CD4-positive, alpha-beta memory T cell (primary cell): Measurements from ENCODE around the gene B4GALNT3. TPM values are rescaled to one million over a fixed set of nuclear protein-coding genes. Genes with fewer than 3 reads are reported as not detected.

Experiments
- CTCF ChIA-PET: fragments of 350-600 bp; sonication (Branson Sonifier 250); formaldehyde crosslinking; loops from one replicate; lab custom pipeline; 2021; ENCODE audit warnings: inconsistent platforms; ENCODE audit not compliant: partially characterized antibody; lab: Charles Lee
- POLR2A ChIA-PET: fragments of 350-600 bp; sonication (Branson Sonifier 250); formaldehyde crosslinking; loops from one replicate; lab custom pipeline; 2021; ENCODE audit not compliant: partially characterized antibody; lab: Charles Lee
- DNase-seq, 5 donors: peaks; one replicate each; pipeline versions ENCODE4 v3.0.0 to v3.0.0-alpha.2; 2020 to 2022; ENCODE audit warnings: mixed read lengths in 1 of 5
- H3K27ac ChIP-seq: one replicate; pipeline ENCODE4 v1.7.0; 2013; ENCODE audit warnings: low read depth, low read length
- H3K27me3 ChIP-seq: 2 replicates; pipeline ENCODE4 v1.7.0; 2013; ENCODE audit warnings: mild to moderate bottlenecking, low read length, moderate library complexity; ENCODE audit not compliant: insufficient read depth
- H3K36me3 ChIP-seq: 2 replicates; pipeline ENCODE4 v1.7.0; 2013; ENCODE audit warnings: mild to moderate bottlenecking, low read length, moderate library complexity; ENCODE audit not compliant: insufficient read depth
- H3K4me1 ChIP-seq: 2 replicates; pipeline ENCODE4 v1.7.0; 2013; ENCODE audit warnings: mild to moderate bottlenecking, low read length, moderate library complexity; ENCODE audit not compliant: insufficient read depth
- H3K4me3 ChIP-seq, 2 donors: one replicate each; pipeline ENCODE4 v1.7.0; 2013; ENCODE audit warnings: low read length in 2 of 2, mild to moderate bottlenecking in 1 of 2
- H3K9me3 ChIP-seq, 2 donors: one replicate each; pipeline ENCODE4 v1.7.0; 2013; ENCODE audit warnings: low read length in 2 of 2, control low read depth in 1 of 2; ENCODE audit not compliant: control insufficient read depth in 1 of 2
- H3K27ac Mint-ChIP-seq, 7 donors: one replicate each; pipeline ENCODE4 v1.8.0; 2020 to 2021; ENCODE audit warnings: mixed read lengths in 7 of 7, mild to moderate bottlenecking in 6 of 7, inconsistent platforms in 3 of 7, moderate library complexity in 3 of 7
- H3K27me3 Mint-ChIP-seq, 2 donors: one replicate each; pipeline ENCODE4 v1.8.0; 2020 to 2021; ENCODE audit warnings: mixed read lengths in 2 of 2
- H3K36me3 Mint-ChIP-seq, 2 donors: one replicate each; pipeline ENCODE4 v1.8.0; 2020 to 2021; ENCODE audit warnings: mixed read lengths in 2 of 2, inconsistent platforms in 1 of 2, mild to moderate bottlenecking in 1 of 2
- H3K4me1 Mint-ChIP-seq, 4 donors: one replicate each; pipeline ENCODE4 v1.8.0; 2020 to 2021; ENCODE audit warnings: mixed read lengths in 4 of 4, mild to moderate bottlenecking in 1 of 4
- H3K4me3 Mint-ChIP-seq, 8 donors: one replicate each; pipeline ENCODE4 v1.8.0; 2020 to 2021; ENCODE audit warnings: mixed read lengths in 8 of 8, mild to moderate bottlenecking in 7 of 8, moderate library complexity in 6 of 8, inconsistent platforms in 3 of 8
- H3K9me3 Mint-ChIP-seq, 8 donors: one replicate each; pipeline ENCODE4 v1.8.0; 2020 to 2021; ENCODE audit warnings: mixed read lengths in 8 of 8, mild to moderate bottlenecking in 5 of 8, inconsistent platforms in 3 of 8, moderate library complexity in 1 of 8
- intact Hi-C: fragments of 100-400 bp; cut with micrococcal nuclease; formaldehyde crosslinking; loops from one replicate; pipeline ENCODE4 v1.15.1; 2023
- polyA plus RNA-seq, 2 donors: library from polyadenylated mRNA; unstranded; fragments of 300-500 nt; fragmentation: Illumina TruSeq; gene quantifications; one replicate each; pipeline ENCODE4 v1.2.3, GENCODE V29; 2021
- total RNA-seq, 2 experiments: library from RNA; stranded (reverse); gene quantifications; one replicate each; pipeline ENCODE4 v1.2.3, GENCODE V29; 2021

Gene B4GALNT3
- total and polyA plus RNA-seq, 4 experiments from 2014 or later = 0.18 to 4.8 (median 2.4) TPM

DNA sequence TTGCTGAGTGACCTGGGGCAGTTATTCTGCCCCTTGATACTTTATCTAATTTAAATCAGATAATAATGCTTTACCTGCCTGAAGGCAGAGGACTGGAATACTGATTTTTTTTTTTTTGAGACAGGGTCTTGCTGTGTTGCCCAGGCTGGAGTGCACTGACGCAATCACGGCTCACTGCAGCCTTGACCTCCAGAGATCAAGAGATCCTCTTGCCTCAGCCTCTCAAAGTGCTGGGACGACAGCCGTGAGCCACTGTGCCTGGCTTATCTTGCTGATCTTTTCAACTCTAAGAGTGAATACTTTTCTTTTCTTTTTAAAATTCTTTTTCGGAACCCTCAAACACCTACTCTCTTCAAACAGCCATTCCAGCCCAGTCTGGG, 699 bp upstream of the B4GALNT3 start:
- Histone ChIP-seq H3K36me3 (no peaks in the 10 kb centered on the region), H3K9me3 (no peaks in the 10 kb centered on the region), H3K4me1 (peaks cover 9% of the 10 kb centered on the region), H3K27me3 (no peaks in the 10 kb centered on the region), H3K27ac (no peak overlapping the region), H3K4me3 (peak overlapping the region; percentile 58 to 72)
- ChIA-PET POLR2A (no interaction called here), CTCF (interaction anchor here (7.9 kb wide), 1 partner anchor 89 kb away, joined by 71 read pairs; no protein-coding TSS in a partner anchor)
- intact Hi-C loops = loop anchor here (10.0 kb wide), 3 partner anchors 356 to 1136 kb away; partner anchors contain the start of genes FBXL14 and RAD52
- Mint-ChIP-seq H3K4me1 (peaks cover 17 to 42% (median 22%) of the 10 kb centered on the region in 4 donors), H3K27me3 (peaks cover 0 to 3% of the 10 kb centered on the region in 2 donors), H3K9me3 (no peaks in the 10 kb centered on the region), H3K4me3 (peak overlapping the region; percentile 79 to 86 (median 84)), H3K27ac (peak overlapping the region in 3 of 7 donors; percentile 51 to 69 (median 65)), H3K36me3 (peaks cover 0 to 1% of the 10 kb centered on the region in 2 donors)
- DNase-seq = no peak

DNA sequence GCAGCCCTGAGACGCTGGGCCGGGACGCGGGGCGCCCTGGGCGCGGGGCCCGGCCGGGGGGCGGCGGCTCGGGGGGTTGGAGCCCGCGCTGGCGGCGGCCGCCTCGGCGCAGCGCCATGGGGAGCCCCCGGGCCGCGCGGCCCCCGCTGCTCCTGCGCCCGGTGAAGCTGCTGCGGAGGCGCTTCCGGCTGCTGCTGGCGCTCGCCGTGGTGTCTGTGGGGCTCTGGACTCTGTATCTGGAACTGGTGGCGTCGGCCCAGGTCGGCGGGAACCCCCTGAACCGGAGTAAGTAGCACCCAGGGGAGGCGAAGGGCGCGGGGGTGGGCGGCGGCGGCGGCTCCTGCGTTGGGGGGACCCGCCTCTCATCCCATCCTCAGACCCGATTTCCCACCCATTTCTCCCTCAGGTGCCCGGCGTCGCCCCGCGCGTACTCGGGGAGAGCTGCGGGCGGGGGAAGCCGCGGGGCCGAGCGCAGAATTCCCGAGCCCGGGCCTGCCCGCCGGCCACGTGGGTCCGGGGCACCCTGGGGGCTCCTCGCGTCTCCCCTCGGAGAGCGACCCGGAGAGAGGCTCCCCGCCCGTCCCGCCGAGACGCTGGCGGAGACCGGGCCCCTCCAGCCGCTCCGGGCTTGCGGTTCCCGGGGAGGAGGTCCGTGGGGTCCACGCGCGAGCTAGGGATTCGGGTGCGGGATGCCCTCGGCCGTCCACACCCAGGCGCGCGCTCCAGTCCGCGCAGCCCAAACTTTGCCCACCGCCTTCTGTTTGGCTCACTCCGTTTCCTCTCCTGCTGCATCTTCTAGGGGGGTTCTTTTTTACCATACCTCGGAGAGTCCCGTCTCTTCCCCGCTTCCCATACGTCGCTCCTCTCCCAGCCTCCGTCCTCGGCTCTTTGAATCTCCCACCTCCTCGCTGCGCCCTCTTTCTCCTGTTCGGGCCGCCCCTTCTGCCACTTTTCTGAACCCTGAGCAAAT, 807 bp downstream of the B4GALNT3 start:
- H3K4me3 ChIP-seq = no peak overlapping the region
- Mint-ChIP-seq H3K36me3 (peaks cover 0 to 1% of the 10 kb centered on the region in 2 donors), H3K4me1 (peaks cover 17 to 42% (median 22%) of the 10 kb centered on the region in 4 donors), H3K4me3 (peak overlapping the region; percentile 85 to 92 (median 87)), H3K9me3 (no peaks in the 10 kb centered on the region), H3K27ac (peak overlapping the region in 6 of 7 donors; percentile 61 to 87 (median 70)), H3K27me3 (peaks cover 0 to 3% of the 10 kb centered on the region in 2 donors)
- no peaks in the 10 kb centered on the region for H3K36me3 ChIP-seq
- no peaks in the 10 kb centered on the region for H3K9me3 ChIP-seq
- DNase-seq = peak; percentile 29 to 58 (median 40)
- CTCF ChIA-PET = no interaction called here
- peaks cover 9% of the 10 kb centered on the region for H3K4me1 ChIP-seq
- POLR2A ChIA-PET = interaction anchor here (0.5 kb wide), 1 partner anchor 103 kb away, joined by 4 read pairs; no protein-coding TSS in a partner anchor
- intact Hi-C loops = no loop called here
- H3K27me3 ChIP-seq = no peaks in the 10 kb centered on the region
- H3K27ac ChIP-seq = no peak overlapping the region

DNA sequence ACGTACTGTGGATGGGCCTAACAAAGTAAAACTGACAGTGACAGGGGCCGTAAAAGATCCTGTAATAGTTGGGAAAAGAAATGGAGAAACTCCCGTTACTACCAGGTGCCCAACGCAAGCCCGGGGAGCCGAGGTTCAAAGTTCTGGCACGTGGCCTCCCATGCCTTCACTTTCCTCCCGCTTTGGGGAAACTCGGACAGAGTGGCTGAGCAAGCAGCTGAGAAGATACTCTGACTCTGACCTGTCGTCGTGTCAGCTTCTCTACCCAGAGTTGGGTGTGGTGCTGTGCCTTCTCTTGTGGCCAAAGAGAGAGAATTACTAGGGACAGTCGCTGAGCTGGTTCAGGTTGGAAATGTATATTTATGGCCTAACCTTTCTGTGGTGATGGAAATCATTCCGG, 1.7 kb downstream of the B4GALNT3 start:
- peaks cover 0 to 3% of the 10 kb centered on the region in 2 donors for H3K27me3 Mint-ChIP-seq
- CTCF ChIA-PET = interaction anchor here (0.8 to 1.3 kb wide), 3 partner anchors 9 to 86 kb away, joined by 3 to 4 read pairs (median 4); no protein-coding TSS in a partner anchor
- intact Hi-C loops = no loop called here

DNA sequence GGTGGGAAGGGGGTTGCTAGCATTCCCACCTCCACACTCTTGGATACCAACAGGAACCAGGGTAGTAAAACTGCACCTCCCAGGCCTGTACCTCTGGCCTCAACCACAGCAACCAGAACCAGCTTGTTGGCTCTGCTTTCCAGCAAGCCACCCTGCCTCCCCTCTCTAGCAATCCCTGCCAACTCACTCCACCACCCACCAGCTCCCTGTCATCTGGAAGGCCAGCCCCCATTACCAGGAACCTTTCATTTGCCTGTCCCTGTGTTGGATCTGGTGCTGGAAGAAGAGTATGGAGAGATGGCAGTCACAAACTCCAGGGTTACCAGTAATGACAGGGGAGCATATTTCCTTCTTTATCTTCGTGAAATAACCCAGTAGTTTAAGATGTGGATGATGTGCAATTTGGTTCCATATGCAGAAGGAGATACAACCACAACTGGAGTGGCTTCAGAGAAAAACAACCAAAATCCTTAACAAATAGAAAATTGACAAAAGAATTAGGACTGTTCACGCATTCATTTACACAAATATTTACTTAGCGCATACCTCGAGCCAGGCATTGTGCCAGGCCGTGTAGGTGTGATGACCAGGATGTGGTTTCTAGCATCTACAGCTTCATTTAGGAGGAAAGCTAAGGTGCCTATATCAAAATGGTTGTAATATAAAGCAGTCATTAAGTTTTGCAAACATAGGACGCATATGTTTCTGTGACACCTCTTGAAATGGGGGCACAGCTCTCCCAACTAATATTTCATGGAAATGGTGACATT, 3.4 kb downstream of the B4GALNT3 start:
- H3K4me3 Mint-ChIP-seq = peak overlapping the region in 1 of 8 donors; percentile 57
- H3K36me3 Mint-ChIP-seq = peaks cover 0 to 1% of the 10 kb centered on the region in 2 donors
- intact Hi-C loops = no loop called here
- H3K4me1 Mint-ChIP-seq = peaks cover 17 to 41% (median 22%) of the 10 kb centered on the region in 4 donors
- no peaks in the 10 kb centered on the region for H3K9me3 Mint-ChIP-seq
- H3K36me3 ChIP-seq = no peaks in the 10 kb centered on the region
- no peaks in the 10 kb centered on the region for H3K9me3 ChIP-seq
- POLR2A ChIA-PET = interaction anchor here (0.8 kb wide), 1 partner anchor 74 kb away, joined by 3 read pairs; the partner anchor contains the start of gene KDM5A
- H3K4me1 ChIP-seq = peaks cover 9% of the 10 kb centered on the region
- H3K27ac ChIP-seq = no peak overlapping the region
- peak overlapping the region in 1 of 7 donors; percentile 47 for H3K27ac Mint-ChIP-seq
- no peaks in the 10 kb centered on the region for H3K27me3 ChIP-seq
- peaks cover 0 to 3% of the 10 kb centered on the region in 2 donors for H3K27me3 Mint-ChIP-seq
- CTCF ChIA-PET = interaction anchor here (1.3 to 3.3 kb wide), 3 partner anchors 9 to 75 kb away, joined by 3 to 18 read pairs (median 5); no protein-coding TSS in a partner anchor
- DNase-seq = peak in 1 of 5 donors; percentile 11
- H3K4me3 ChIP-seq = no peak overlapping the region

More for the DNA sequence above, 1.7 kb downstream of the B4GALNT3 start:
- Histone ChIP-seq H3K27ac (no peak overlapping the region), H3K36me3 (no peaks in the 10 kb centered on the region), H3K9me3 (no peaks in the 10 kb centered on the region), H3K27me3 (no peaks in the 10 kb centered on the region), H3K4me3 (no peak overlapping the region), H3K4me1 (peaks cover 9% of the 10 kb centered on the region)
- Mint-ChIP-seq H3K9me3 (no peaks in the 10 kb centered on the region), H3K27ac (peak overlapping the region in 2 of 7 donors; percentile 61 to 63), H3K4me1 (peaks cover 17 to 42% (median 22%) of the 10 kb centered on the region in 4 donors), H3K36me3 (peaks cover 0 to 1% of the 10 kb centered on the region in 2 donors), H3K4me3 (peak overlapping the region; percentile 85 to 92 (median 87))
- POLR2A ChIA-PET = no interaction called here
- DNase-seq = no peak

DNA sequence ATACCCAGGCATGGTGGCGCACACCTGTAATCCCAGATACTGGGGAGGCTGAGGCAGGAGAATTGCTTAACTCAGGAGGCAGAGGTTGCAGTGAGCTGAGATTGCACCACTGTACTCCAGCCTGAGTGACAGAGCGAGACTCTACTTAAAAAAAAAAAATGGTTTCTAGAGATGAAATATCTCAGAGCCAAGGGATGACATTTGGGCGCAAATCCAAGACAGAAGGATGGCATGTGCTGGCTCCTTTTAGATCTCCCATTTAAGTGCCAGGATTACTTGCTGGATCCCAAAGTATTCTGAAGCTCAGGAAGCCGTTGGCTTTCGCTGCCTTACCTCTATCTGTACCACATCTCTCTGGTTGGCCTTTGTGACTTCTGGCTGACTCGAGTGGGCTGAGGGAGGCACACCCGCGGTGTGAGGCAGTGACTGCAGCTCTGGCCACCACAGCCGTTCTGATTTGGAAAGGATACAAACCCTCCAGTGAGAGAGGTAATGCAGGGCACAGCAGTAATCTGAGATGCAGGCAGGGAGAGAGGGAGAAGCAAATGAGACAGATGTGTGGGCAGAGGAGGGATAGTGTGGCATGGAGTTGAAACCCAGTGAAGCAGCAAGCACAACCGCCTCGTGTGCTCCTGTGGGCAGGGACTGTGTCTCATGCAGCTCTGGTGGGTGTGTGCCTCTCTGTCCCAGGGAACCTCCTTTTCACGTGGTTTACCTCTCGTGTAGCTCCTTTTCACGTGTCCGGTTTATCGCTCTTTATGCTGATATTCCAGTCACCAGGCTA, 4.9 kb downstream of the B4GALNT3 start:
- Histone ChIP-seq H3K4me1 (no peaks in the 10 kb centered on the region), H3K4me3 (no peak overlapping the region), H3K9me3 (no peaks in the 10 kb centered on the region), H3K27me3 (no peaks in the 10 kb centered on the region), H3K27ac (no peak overlapping the region), H3K36me3 (no peaks in the 10 kb centered on the region)
- ChIA-PET CTCF (interaction anchor here (1.2 to 3.3 kb wide), 2 partner anchors 11 to 83 kb away, joined by 5 to 18 read pairs; no protein-coding TSS in a partner anchor), POLR2A (no interaction called here)
- no peak for DNase-seq
- H3K27ac Mint-ChIP-seq = peak overlapping the region in 2 of 7 donors; percentile 55 to 87
- intact Hi-C loops = no loop called here
- no peak overlapping the region for H3K4me3 Mint-ChIP-seq
- H3K36me3 Mint-ChIP-seq = no peaks in the 10 kb centered on the region
- no peaks in the 10 kb centered on the region for H3K9me3 Mint-ChIP-seq
- peaks cover 0 to 3% of the 10 kb centered on the region in 2 donors for H3K27me3 Mint-ChIP-seq
- H3K4me1 Mint-ChIP-seq = peaks cover 10 to 25% (median 16%) of the 10 kb centered on the region in 4 donors

DNA sequence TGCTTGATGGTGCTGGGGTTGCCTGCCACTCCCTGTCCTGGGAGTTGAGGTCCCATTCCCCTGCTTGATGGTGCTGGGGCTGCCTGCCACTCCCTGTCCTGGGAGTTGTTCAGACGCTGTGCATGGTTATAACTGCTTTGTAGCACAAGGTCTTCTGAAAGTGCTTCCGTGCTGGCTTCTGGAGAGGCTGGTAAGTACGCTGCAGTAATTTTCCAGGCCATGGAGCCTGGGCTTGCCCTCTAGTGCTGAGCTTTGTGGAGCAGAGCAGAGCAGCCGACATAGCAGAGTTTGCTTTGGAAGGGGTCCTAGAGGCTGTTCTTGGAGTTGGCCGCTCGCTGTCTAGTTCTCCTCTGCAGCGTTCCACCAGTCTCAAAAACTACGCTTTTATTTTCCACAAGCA, 6.3 kb downstream of the B4GALNT3 start:
- Histone ChIP-seq H3K4me3 (no peak overlapping the region), H3K4me1 (no peaks in the 10 kb centered on the region), H3K27me3 (no peaks in the 10 kb centered on the region), H3K36me3 (no peaks in the 10 kb centered on the region), H3K9me3 (no peaks in the 10 kb centered on the region), H3K27ac (no peak overlapping the region)
- Mint-ChIP-seq H3K9me3 (no peaks in the 10 kb centered on the region), H3K27ac (no peak overlapping the region), H3K27me3 (peaks cover 0 to under 1% of the 10 kb centered on the region in 2 donors), H3K4me1 (peaks cover 8 to 24% (median 13%) of the 10 kb centered on the region in 4 donors), H3K4me3 (no peak overlapping the region), H3K36me3 (no peaks in the 10 kb centered on the region)
- ChIA-PET POLR2A (no interaction called here), CTCF (interaction anchor here (2.7 kb wide), 1 partner anchor 11 kb away, joined by 14 read pairs; no protein-coding TSS in a partner anchor)
- intact Hi-C loops = no loop called here
- no peak for DNase-seq
